Measurements from ENCODE around the gene RPL38.

The RPL38 gene

GRCh38 chr17:74203439-74204240 is at the start of gene RPL38:
Gene RPL38, plus strand, starts transcription at chr17:74203678. Its CDS starts 278 bp downstream, at chr17:74203956.
- DNase-seq (ENCODE audit: low spot score) (peak; percentile 92), FAIRE-seq (peak; percentile 76)

- FAIRE-seq (no peak), DNase-seq (ENCODE audit: low spot score) (no peak)
These were observed 49.6 kb upstream of the RPL38 start for GRCh38 chr17:74153821-74154430.

- FAIRE-seq (no peak), DNase-seq (ENCODE audit: low spot score) (no peak)
These were observed 46.6 kb upstream of the RPL38 start for GRCh38 chr17:74156878-74157277.

- DNase-seq (ENCODE audit: low spot score), result no peak
- no peak for FAIRE-seq
These were observed 46.1 kb upstream of the RPL38 start for GRCh38 chr17:74157366-74157765.

- no peak for FAIRE-seq
These were observed 44.7 kb upstream of the RPL38 start for GRCh38 chr17:74158761-74159160.

GRCh38 chr17:74159226-74159840 is 44.1 kb upstream of the RPL38 start:
- DNase-seq (ENCODE audit: low spot score) (no peak), FAIRE-seq (no peak)

More at GRCh38 chr17:74158761-74159160, 44.7 kb upstream of the RPL38 start:
- no peak for DNase-seq (ENCODE audit: low spot score)

- DNase-seq (ENCODE audit: low spot score), result no peak
- FAIRE-seq, result no peak
These were observed 42.6 kb upstream of the RPL38 start for GRCh38 chr17:74160656-74161502.

- no peak for DNase-seq (ENCODE audit: low spot score)
- no peak for FAIRE-seq
These were observed 42.0 kb upstream of the RPL38 start for GRCh38 chr17:74161503-74161875.

GRCh38 chr17:74163271-74163821 is 40.1 kb upstream of the RPL38 start:
- FAIRE-seq, result no peak

GRCh38 chr17:74163836-74164235 is 39.6 kb upstream of the RPL38 start:
- DNase-seq (ENCODE audit: low spot score) (no peak), FAIRE-seq (no peak)

More at GRCh38 chr17:74163271-74163821, 40.1 kb upstream of the RPL38 start:
- DNase-seq (ENCODE audit: low spot score), result no peak

GRCh38 chr17:74164446-74165045 is 38.9 kb upstream of the RPL38 start:
- no peak for DNase-seq (ENCODE audit: low spot score)
- FAIRE-seq, result no peak

- FAIRE-seq (no peak), DNase-seq (ENCODE audit: low spot score) (no peak)
These were observed 37.6 kb upstream of the RPL38 start for GRCh38 chr17:74165797-74166365.

GRCh38 chr17:74170924-74171323 is 32.6 kb upstream of the RPL38 start:
- DNase-seq (ENCODE audit: low spot score) (no peak), FAIRE-seq (no peak)

GRCh38 chr17:74172700-74173099 is 30.8 kb upstream of the RPL38 start:
- DNase-seq (ENCODE audit: low spot score) (no peak), FAIRE-seq (no peak)

GRCh38 chr17:74176546-74177001 is 26.9 kb upstream of the RPL38 start:
- FAIRE-seq (no peak), DNase-seq (ENCODE audit: low spot score) (peak; percentile 31)

GRCh38 chr17:74177018-74177450 is 26.4 kb upstream of the RPL38 start:
- FAIRE-seq (no peak), DNase-seq (ENCODE audit: low spot score) (peak; percentile 69)

- FAIRE-seq (no peak), DNase-seq (ENCODE audit: low spot score) (no peak)
These were observed 23.9 kb upstream of the RPL38 start for GRCh38 chr17:74179576-74179975.

- FAIRE-seq, result no peak
- DNase-seq (ENCODE audit: low spot score), result no peak
These were observed 23.1 kb upstream of the RPL38 start for GRCh38 chr17:74180336-74180735.

GRCh38 chr17:74181341-74181740 is 22.1 kb upstream of the RPL38 start:
- DNase-seq (ENCODE audit: low spot score), result no peak
- FAIRE-seq, result no peak

- FAIRE-seq (no peak), DNase-seq (ENCODE audit: low spot score) (no peak)
These were observed 21.3 kb upstream of the RPL38 start for GRCh38 chr17:74182041-74182723.
